ENCODE results near the gene MISP3.
A peak's percentile ranks its signal among the peaks of the same experiment; 100 is the strongest.

Gene MISP3

DNA sequence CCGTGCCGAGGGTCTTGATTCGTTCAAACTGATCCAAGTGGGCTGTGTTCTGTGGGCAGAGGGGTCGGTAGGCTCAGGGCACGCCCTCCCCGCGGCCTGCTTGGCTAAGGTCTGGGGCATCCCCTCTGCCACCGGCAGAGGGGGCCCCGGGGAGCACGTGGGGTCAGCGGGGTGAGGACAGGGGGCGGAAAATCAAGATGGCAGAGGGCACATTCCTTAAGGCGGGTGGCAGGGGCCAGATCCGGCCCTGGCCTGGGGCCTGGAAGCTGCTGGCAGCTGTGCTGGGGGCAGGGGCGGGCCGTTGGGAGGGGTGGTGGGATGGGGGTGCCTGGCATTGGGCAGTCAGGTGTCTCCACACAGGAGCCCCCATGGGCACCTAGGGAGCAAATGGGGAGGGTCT lies 34.3 kb downstream of the MISP3 start:
- DNase-seq = no peak

DNA sequence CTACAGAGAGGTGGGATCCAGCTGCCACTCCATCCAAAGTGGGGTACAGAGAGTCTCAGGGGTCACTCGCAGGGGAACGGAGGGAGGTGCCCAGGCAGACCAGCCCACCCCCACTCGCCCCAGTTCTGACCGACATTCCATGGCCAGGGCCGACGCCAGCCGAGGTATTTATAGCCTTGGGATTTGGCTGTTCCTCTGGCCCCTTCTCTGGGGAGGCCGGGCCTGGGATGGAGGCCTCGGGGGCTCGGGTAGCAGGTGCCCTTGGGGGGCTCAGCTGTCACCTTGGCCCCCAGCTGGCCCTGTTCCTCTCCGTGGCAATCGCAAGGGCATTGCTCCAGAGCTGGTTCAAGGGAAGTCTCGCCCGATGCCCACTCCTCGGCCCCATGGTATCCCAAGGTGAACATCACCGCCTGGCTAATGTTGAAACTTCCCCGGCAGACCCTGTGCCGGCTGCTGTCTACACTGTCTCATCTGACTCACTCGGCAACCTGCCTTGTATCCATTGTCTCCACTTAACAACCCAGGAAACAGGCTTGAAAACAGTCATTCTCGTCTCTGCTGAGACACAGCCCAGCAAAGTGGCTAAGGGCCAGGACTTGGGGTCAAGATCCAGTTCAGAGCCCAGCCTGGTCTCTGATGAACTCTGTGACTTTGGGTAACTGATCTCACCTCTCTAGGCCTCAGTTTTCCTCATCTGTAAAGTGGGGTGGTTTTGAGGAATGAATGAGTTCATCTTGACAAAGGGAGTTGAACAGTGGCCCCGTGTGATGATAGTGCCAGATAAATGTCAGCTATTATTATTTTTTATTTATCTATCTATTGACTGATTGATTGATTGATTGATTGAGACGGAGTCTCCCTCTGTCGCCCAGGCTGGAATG lies 35.2 kb downstream of the MISP3 start:
- peak in 1 of 2 experiments; percentile 24 for DNase-seq

DNA sequence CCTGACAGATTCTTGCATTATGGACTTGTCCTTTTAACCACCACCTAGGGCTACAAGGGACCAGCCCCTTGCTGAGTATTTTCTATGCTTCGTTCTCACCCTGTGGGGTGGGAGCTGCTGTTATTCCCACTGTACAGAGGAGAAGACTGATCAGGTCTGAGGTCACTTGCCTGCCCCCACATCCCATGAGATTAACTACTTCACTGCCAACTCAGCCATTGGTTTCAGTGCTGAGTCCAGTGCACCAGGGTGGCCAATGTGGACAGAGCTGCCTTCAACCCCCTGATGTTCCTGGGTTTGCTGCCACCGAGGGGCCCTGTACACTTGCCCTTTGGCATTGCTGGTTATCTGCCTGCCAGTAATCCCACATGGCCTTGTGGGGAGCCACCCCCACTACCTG lies 38.1 kb downstream of the MISP3 start:
- no peak for DNase-seq

DNA sequence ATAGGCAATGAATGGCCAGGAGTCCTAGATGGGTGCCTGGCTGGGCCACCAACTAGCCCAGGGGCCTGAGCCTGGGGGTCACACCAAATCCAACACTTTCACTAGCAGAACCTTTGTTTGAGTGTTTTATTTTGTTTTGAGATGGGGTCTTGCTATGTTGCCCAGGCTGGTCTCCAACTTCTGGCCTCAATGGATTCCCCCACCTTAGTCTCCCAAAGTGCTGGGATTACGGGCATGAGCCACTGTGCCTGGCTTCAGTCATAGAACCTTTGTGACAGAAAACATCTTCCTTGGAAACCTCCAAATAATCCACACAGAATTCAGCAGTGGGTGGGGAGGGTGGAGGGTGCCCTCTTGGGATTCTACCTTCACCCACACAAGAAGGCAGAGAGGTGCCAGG lies 38.9 kb downstream of the MISP3 start:
- DNase-seq = no peak

DNA sequence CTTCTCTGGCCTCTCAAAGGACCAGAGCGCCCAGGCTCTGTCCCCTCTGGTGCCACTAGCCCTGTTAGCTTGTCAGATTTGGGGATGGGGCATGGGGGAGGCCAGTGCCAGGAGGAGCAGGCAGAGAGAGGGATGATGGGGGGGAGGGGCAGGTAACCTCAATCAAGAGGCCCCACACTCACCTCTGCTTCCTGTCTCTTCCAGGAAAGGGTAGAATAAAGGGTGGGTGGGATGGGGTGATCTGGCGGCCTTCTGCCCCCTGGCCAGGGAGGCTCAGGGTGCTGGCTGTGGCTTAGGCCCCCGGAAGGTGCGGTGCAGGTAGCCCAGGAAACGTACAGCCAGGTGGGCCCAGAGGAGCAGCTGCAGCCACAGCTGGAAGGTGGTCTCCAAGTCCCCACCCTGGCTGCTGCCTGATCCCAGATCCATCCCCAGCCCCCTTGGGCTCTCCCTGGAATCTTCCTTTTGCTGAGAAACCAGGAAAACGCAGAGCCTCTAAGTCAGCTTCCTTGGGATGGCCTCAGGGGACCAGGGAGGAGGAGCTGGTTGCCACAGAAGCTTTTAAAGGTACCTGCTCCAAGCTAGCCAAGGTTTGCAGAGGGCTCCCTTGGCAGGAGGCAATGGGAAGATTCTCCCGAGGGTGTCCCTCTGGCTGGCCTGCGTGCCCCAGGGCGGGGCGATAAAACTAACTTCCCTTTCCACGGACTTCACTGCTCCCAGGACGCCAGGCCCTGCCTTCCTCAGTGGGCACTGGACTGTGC lies 39.6 kb downstream of the MISP3 start:
- DNase-seq = no peak

DNA sequence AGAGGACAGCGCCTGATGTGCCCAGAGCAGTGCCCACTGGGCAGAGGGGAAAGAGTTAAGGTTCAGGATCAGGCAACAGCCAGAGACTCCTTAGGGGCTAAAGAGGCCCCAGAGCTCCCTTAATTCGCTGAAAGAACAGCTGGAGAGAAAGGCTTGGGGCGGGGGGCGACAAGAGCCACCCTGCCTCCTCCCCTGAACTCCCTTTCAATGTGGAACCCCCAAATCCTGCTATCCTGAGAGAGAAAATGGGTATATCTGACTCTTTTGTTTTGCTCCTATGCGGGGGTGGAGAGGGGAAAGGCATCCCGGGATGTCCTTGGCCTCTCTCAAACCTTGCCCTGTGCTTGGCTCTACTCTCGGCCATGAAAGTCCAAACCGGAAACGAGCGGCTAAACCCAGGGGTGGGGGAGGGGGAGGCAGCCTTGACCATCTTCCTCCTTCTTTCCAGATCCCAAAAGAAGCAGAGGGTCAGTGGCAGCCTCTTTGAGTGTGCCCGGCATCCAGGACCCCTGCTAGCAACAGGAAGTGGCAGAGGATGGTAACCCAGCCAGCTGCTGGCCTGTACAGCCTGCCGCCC lies 40.3 kb downstream of the MISP3 start:
- no peak for DNase-seq

DNA sequence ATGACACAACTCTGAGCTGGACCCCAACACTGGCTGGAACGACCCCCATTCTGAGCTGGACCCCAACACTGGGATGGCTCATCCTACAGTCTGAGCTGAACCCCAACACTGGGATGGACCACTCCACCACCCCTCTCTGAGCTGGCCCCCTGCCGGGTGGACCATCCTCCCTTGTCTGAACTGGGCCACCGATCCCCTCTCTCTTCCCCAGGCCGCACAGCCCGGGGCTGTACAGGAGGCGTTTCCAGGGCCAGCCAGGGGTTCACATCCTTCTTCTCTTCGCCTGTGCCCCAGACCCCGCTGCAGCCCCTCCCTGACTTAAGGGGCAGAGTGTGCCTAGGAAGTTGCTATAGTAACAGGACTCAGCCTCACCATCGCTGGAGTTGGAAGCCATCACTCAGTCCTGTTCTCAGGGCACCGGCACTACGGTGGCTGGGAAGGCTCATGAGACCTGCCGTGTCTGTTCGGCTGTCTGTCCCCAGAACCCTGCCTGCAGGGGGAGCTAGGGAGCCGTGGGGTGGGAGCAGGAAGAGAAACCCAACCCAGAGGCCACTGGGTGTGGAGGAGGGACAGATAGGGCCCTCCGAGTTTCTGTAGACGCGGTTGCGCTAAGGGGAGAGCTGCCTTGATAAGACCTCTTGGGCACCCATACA lies 41.3 kb downstream of the MISP3 start:
- DNase-seq = no peak

DNA sequence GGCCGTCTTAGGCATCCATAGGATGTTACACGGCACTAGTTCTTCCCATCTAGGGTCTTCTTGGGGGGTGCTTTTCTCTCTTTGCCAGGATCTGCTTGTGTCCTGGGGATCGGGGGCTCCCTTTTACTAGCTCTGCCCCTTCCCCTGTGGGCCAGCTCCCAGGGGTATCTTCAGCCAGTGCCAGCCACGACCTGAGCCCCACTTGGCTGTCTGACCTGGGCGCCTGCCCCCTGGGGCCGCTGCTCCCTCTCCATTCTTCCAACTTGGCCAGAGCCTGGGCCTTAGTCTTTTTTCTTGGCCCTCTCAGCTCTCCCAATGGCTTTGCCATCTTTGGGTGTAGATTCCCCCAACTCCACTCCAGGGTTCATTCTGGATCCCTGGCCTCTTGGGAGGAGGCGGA lies 41.9 kb downstream of the MISP3 start:
- no peak for DNase-seq

DNA sequence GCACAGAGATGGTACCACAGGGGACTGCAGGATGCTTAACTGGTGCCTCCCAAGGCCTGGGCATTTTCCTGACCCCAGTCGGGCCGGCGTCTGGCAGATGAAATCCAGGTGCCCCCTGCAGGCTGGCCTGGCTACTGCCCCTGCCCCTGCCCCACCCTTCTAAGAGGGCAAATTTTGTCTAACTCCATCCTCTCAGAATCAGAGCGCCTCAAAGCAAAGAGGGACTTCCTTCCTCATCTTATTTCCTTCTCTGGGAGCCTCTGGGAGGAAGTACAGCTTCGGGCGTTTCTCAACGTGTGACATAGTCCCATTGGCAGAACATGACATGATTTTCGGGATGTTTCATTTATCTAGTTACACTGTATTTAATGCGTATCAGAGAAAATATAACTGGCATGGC lies 42.3 kb downstream of the MISP3 start:
- no peak for DNase-seq

DNA sequence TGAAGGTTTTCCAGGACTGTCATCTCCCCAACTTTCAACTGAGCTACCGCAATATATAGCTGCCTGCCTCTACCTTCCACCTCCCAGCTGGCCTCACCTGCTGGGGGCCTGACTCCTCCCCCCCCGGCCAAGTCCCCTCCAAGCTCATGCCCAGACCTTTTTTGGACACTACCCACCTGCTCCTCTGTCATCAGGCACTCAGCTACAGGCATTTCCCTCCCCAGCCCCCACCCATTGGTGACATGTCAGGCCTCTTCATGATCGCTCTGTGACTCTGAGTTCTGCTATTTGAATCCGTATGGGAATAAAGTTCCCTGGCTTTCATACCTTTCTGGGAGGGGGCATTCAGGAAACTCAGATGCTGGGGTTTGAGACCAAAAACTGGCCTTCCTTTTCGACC lies 43.2 kb downstream of the MISP3 start:
- DNase-seq = no peak

DNA sequence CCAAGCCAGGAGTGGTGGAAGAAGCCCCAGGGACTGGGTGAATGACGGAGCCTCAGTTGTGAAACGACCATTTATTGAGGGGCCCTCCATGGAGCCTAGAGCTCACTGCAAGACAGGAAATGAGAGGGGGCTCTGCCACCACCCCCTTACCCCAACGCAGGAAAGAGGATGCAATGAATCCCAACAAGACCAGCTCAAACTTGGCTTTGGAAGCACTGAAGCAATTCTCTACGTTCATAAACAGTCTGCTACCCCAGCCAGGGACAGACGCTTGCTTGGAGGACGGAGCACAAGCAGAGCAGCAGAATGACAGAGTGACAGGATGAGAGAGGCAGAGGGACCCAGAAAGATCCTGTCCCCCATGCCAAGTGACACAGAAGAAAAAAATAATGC lies 43.9 kb downstream of the MISP3 start:
- no peak for DNase-seq

DNA sequence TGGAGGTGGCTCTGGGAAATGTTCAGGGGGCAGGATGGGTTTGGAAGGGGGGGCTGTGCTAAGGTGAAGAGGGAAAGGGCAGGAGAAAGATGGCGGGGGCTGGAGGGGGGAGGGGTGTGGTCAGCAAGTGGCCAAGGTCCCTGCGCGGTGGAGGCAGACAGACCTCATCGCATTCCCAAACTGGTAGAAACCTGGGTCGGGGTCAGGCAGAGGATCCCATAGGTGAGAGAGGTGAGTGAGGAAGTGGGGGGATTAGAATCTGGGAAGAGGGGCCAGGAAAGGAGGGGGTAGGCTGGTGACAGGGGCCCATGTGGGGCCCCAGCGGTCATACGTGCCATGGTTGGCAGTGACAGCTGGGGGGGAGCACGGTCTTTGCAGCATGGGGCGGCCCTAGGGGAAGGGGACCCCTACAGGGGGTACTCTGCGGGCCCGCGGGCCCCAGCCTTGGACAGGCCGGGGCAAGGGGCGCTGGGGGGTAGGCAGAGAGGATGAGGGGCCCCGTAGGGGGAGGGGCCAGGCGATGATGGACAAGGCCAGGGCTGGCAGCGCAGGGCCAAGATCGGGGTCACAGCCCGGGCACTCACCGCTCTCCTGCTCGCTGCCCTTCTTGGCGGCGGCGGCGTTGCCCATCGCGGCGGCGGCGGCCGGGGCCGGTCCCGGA lies 44.5 kb downstream of the MISP3 start:
- DNase-seq = no peak

DNA sequence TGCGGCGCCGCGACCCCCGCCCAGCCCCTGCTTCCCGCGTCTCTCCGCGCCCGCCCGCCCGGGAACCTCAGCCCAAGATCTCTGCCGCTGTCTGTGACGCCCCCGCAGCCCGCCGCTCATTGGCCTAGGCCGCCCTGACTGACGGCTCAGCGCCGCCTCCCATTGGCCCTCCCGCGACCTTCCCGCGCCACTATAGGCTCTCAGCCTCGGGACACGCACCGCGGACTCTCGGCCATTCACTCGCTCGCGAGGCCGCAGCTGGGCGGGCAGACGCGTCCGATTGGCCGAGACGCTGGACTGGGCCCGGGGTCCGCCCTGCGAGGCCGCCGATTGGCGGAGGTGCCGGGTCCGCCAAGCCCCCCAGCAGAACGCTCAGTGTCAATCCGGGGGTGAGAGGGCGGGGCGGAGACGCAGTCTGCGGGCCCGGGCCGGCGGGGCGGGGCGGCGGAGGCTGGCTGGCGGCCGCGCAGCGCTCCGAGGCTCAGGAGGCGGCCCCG lies 45.1 kb downstream of the MISP3 start, which contains the start of gene PRKACA:
Gene PRKACA, minus strand, starts transcription at position 95 of the 497 bp plus-strand sequence. CDS start 215 bp downstream, outside the sequence.
- peak; percentile 94 to 96 for DNase-seq

DNA sequence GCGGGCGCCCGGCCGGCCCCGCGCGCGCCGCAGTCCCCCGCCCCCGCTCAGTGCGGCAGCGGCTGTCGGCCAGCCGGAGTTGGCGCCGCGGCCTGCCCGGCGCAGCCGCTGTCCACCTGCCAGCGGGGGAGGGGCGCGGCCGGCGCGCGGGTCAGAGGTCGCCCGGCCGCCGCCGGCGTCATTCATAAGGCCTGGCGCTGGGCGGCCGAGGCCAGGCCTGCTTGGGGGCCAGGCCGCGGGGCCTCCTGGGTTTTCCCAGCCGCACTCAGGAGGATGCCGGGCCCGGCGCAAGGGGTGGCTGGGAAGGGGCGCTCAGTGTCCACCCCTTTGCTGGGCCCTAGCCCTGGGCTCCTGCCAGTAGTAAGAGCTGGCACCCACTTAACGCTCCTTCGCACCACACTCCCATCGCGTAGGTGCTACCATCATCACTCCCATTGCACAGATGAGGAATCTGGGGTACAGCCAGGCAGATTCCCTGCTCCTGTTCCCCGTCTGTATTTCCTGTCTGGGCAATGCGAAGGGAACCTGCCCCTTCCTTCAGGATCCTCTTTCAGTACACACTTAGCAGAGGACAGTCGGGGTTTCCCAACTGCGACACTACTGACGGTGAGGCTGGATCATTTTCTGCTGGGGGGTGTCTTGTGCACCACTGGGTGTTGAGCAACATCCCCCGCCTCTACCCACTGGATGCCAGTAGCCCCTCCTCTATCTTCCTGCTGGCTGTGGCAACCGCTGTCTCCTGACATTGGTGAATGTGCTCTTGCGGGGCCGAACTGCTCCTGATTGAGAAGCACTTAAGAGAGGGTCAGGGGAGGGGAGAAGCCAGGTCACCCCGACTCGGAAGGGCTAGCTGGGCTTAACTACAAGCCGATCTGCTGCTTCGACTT lies 45.8 kb downstream of the MISP3 start:
- DNase-seq = peak in 1 of 2 experiments; percentile 41

DNA sequence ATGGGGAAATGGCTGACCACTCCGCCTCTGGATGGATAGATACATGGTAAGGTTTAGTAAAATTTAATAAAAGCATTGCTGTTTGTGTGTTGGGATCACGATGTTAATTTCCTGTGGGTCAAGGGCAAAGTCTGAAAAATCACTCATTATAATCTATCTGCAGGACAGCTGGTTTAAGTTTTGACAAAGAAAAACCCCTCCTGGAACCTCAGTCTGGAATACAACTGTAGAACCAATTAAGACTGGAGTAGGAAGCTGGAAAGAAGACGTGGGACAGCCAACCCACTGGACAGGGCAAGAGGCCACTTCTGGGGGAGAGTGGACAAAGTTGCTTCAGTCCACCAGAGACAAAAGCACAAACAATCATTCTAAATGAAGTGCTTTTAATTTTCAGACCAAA lies 46.6 kb downstream of the MISP3 start:
- DNase-seq = no peak

DNA sequence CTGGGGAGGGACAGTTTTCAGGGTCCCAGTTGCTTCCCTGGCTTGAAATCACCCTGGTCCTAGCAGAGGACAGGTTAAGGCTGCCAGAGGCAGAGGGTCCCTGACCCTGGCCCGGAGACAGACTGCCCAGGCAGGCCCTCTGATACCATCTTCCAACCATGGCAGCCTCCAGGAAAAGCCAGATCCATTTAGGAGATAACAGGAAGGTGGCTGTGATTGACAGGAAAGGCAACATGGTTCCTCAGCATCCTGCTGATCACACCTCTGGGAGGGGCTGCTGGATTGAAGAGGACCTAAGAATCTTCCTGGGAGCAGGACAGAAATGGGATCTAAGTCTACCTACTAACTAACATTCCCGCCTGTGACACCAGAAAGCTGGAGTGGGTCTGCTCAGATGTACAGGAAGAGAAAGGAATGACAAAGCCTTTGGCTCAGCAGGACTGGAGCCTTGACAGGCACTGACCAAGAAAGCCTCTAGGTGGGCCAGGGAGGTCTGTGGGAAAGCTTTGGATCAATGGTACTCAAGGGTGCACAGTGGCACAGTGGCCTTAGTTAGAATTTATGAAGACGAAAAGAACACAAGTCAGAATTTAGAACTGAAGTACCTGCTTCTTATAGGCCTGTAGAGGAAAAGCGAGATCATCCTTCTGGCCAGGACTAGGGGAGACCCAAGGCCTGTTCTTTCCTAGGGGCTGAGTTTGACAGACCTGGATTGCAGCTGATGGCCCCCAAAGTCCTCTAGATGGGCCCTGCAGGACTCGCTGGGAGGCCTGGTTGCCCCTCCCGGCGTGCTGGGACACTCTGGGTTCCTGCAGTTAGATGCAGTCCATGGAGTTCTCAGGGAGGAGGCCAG lies 47.3 kb downstream of the MISP3 start:
- no peak for DNase-seq

DNA sequence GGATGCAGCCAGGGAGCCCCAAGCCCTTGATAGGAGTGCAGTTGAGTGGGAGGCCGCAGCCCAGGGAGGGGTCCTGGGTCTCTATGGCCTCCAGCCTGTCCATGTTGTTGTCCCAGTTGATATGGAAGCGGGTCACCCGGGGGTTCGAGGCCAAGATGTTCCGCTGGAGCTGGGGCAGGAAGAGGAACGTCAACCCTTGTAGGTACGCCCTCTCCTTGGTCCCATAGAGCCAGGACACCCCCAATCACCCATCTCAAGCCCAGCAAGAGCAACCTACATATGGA lies 47.9 kb downstream of the MISP3 start:
- no peak for DNase-seq

DNA sequence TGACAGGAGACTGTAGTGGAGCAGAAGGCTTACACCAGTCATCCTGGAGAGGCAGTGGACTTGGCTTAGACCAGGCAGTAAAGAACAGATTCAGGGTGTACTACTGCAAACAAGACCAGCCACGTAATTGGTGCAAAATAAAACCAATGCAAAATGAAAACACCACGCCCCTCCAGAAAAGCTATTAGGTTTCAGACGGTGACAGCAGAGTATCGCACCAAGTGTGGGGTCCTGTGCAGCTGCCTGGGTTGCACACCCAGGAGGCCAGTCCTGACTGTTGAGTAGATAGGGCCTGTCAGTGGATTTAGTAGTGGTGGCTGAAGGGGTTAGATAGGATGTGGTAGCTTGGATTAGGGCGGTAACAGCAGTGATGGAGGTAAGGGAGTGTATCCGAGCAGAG lies 50.3 kb downstream of the MISP3 start:
- no peak for DNase-seq
